Mammary epithelial cell (primary cell): ENCODE results near the gene ITGB8.

Source experiments
- EZH2 ChIP-seq: IDR thresholded peaks from 2 replicates; pipeline ENCODE4 v1.6.1; 2012; ENCODE audit warnings: low read length, inconsistent platforms, borderline replicate concordance
- TF ChIP-seq, protein P1 (sequence below), 2 donors: IDR thresholded peaks in 1 of 2; conservative IDR thresholded peaks in 1 of 2; 2 replicates each; pipeline ENCODE4 v1.5.1; 2011 to 2012; ENCODE audit warnings: inconsistent platforms in 2 of 2, low read length in 2 of 2, mild to moderate bottlenecking in 2 of 2, control low read depth in 1 of 2, low read depth in 1 of 2; ENCODE audit not compliant: insufficient read depth in 1 of 2; ENCODE audit errors: extremely low read depth in 1 of 2

DNA sequence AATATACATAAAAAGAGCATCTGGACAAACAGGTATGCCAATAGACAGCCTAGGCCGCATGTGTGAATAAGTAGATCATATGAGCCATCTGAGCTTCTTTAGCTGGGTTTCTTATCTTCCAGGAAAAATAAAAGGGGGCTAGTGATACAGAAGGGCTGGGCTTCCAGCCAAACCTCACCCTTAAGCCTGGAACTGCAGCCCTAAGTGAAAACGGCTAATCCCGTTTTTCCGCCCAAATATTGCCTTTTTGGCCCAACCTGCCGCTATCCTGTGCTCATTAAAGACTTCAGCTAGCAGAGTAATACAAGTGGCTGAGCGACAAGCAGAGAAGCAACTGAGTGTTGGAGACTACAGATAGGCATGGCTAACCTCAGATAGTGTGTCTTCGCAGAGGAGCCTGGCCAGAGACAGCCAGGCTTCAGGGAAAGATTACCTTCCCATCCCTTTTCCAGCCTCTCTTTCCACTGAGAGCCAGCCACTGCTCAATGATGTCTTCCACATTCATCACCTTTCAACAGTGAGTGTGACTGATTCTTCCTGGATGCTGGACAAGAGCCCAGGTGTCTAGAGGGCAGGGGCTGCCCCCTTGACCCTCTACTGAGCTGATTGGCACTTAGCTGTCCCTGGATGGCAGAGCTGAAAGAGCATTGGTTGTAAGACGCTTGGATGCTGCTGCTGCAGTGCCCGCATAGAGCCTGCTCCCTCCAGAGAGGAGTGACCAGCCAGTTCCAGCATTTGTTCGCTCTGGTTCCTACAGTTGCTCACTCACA is 108.9 kb downstream of the ITGB8 start:
- TF ChIP-seq, protein P1, sequence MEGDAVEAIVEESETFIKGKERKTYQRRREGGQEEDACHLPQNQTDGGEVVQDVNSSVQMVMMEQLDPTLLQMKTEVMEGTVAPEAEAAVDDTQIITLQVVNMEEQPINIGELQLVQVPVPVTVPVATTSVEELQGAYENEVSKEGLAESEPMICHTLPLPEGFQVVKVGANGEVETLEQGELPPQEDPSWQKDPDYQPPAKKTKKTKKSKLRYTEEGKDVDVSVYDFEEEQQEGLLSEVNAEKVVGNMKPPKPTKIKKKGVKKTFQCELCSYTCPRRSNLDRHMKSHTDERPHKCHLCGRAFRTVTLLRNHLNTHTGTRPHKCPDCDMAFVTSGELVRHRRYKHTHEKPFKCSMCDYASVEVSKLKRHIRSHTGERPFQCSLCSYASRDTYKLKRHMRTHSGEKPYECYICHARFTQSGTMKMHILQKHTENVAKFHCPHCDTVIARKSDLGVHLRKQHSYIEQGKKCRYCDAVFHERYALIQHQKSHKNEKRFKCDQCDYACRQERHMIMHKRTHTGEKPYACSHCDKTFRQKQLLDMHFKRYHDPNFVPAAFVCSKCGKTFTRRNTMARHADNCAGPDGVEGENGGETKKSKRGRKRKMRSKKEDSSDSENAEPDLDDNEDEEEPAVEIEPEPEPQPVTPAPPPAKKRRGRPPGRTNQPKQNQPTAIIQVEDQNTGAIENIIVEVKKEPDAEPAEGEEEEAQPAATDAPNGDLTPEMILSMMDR (conservative IDR thresholded peaks at IDR 0.05 in 1 of 2, IDR thresholded peaks at IDR 0.05 in 1 of 2; ENCODE audit: extremely low read depth in 1 of 2, insufficient read depth in 1 of 2, low read depth in 1 of 2, low read length in 2 of 2) = no peak
- no peak for TF ChIP-seq EZH2
